ENCODE measurements around the gene PSORS1C2. TPM values are rescaled to one million over a fixed set of nuclear protein-coding genes. Genes with fewer than 3 reads are reported as not detected.

PSORS1C2 gene
- total and polyA plus RNA-seq, 12 donors, result not detected

DNA sequence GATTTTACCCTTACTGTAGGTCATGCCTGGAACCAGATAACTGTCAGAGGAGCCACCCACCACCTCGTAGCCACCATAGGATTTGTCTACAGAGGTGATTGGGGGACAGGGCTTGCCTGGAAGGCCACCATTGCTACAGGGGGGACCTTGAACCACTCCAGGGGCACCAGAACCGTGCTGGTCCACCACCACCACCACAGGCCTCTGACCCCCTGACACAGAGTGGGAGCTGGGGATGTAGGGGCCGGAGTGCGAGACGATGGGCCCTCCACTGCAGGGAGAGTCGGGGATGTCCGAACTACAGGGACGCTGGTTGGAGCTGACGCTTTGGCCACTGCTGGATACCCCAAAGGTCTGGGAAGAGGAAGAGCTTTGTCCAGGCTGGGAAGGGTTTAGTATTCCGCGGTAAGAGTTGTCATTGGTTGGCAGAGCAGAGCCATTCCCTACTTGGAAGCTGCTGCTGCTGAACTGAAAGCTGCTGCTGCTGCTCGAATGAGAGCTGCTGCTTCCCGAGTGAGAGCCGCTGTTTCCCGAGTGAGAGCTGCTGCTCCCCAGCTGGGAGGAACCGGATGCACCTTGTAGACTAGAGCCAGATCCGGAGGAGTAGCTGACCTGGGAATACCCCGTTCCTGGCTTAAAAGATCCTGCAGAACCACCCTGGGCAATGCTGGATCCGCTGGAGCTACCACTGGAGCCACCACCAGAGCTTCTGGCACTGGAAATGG lies 22.0 kb downstream of the PSORS1C2 start:
- intact Hi-C loops (cut with DNase I), result no loop called here
- no peaks in the 10 kb centered on the region for H3K9me3 ChIP-seq (replicated peaks in 1 of 3)
- H3K27me3 ChIP-seq, result no peaks in the 10 kb centered on the region
- H3K36me3 ChIP-seq (replicated peaks in 1 of 2), result no peaks in the 10 kb centered on the region
- H3K27ac ChIP-seq, result no peak overlapping the region
- WGBS, 4 donors, result 75 to 82% (median 78%) methylated on average over 16 to 19 of the region's 19 CpGs
- no peak for TF ChIP-seq POLR2A (IDR thresholded peaks at IDR 0.05)
- TF ChIP-seq, protein P1, sequence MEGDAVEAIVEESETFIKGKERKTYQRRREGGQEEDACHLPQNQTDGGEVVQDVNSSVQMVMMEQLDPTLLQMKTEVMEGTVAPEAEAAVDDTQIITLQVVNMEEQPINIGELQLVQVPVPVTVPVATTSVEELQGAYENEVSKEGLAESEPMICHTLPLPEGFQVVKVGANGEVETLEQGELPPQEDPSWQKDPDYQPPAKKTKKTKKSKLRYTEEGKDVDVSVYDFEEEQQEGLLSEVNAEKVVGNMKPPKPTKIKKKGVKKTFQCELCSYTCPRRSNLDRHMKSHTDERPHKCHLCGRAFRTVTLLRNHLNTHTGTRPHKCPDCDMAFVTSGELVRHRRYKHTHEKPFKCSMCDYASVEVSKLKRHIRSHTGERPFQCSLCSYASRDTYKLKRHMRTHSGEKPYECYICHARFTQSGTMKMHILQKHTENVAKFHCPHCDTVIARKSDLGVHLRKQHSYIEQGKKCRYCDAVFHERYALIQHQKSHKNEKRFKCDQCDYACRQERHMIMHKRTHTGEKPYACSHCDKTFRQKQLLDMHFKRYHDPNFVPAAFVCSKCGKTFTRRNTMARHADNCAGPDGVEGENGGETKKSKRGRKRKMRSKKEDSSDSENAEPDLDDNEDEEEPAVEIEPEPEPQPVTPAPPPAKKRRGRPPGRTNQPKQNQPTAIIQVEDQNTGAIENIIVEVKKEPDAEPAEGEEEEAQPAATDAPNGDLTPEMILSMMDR (IDR thresholded peaks at IDR 0.05), result no peak
- peak in 1 of 7 donors; percentile 7 for DNase-seq
- H3K4me3 ChIP-seq, result no peak overlapping the region
- no peaks in the 10 kb centered on the region for H3K4me1 ChIP-seq (replicated peaks in 1 of 2)

DNA sequence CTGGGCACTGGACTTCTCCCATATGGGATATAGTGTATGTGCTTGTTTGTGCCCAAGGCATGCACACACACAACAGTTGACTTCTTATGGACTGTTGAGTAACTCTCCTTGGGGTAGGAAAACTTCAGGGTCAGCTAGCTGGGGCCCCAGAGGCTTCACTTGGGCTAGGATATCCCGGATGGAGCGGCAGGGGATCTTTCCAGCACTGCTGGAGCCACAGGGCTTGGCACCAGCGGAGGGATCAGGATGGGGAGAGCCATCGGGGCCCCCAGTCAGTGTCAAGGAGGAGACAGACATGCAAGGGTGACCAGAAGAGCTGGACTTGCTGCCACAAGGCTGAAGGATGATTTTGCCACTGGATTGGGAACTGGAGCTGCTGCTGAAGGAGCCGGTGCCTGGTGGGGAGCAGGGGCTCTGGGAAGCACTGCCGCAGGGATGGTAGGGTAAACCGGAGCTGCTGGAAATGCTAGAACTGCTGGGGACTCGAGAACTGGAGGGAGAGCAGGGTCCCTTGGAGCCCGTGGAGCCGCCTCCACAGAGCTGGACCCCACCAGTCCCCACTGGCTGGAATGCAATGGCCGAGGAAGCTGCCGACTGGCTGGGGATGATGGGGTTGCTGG lies 22.8 kb downstream of the PSORS1C2 start:
- TF ChIP-seq, protein P1 (IDR thresholded peaks at IDR 0.05), result no peak
- TF ChIP-seq POLR2A (IDR thresholded peaks at IDR 0.05), result no peak
- no peak for DNase-seq
- Histone ChIP-seq H3K4me3 (no peak overlapping the region), H3K27me3 (no peaks in the 10 kb centered on the region), H3K4me1 (replicated peaks in 1 of 2) (no peaks in the 10 kb centered on the region), H3K9me3 (replicated peaks in 1 of 3) (no peaks in the 10 kb centered on the region), H3K27ac (no peak overlapping the region), H3K36me3 (replicated peaks in 1 of 2) (no peaks in the 10 kb centered on the region)
- WGBS, 4 donors, result 80 to 96% (median 91%) methylated on average over 6 to 12 of the region's 12 CpGs
- intact Hi-C loops (cut with DNase I), result no loop called here

DNA sequence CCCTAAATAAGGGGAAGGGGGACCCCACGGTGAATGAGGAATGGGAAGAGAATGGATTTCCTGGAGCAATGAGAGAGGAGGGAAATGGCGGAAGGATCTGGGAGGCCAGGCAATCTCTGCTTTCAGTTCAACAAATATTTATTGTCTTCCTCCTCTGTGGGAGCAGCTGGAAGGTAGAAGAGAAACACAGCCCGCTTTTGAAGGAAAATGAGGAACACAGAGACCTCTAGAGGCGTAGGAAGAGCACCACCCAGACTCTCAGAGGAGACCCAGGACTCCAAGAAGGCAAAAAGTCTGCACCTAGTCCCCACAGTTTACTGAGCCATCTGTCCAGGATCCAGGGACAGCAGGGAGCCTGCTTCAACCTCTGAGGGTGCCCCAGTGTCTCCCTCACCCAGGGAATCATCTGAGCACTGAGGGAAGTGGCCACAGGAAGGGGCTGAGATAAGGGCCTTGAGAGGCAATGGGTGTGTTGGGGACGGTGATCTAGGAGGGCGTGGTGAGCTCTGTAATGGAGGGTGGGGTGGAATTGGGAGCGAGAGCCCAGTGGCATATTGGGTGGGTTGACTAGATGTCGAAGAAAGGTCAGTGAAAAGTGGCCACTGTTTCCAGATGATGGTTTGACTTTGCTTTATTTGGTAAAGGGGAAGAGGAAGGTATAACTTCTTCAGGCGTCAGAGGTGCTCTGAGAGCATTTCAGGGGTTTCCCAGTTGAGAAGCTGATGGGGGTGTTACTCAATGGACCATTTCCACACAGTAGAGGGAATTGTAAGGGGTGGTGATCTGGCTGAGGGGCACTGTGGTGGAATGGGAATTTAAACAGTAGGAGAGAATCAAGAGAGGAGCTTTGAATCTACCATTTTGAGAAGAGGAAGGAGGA lies 23.7 kb downstream of the PSORS1C2 start:
- H3K4me1 ChIP-seq (replicated peaks in 1 of 2), result no peaks in the 10 kb centered on the region
- peak overlapping the region in 1 of 4 donors; percentile 31 for H3K4me3 ChIP-seq
- no peaks in the 10 kb centered on the region for H3K36me3 ChIP-seq (replicated peaks in 1 of 2)
- TF ChIP-seq, protein P1 (IDR thresholded peaks at IDR 0.05), result peak in 1 of 6 experiments; percentile 15
- no peak for TF ChIP-seq POLR2A (IDR thresholded peaks at IDR 0.05)
- 62 to 68% (median 63%) methylated on average over 9 of the region's 9 CpGs for WGBS, 4 donors
- H3K27me3 ChIP-seq, result peaks cover 4% of the 10 kb centered on the region
- H3K9me3 ChIP-seq (replicated peaks in 1 of 3), result no peaks in the 10 kb centered on the region
- peak in 1 of 7 donors; percentile 16 for DNase-seq
- H3K27ac ChIP-seq, result peak overlapping the region in 1 of 5 donors; percentile 68
- intact Hi-C loops (cut with DNase I), result no loop called here

DNA sequence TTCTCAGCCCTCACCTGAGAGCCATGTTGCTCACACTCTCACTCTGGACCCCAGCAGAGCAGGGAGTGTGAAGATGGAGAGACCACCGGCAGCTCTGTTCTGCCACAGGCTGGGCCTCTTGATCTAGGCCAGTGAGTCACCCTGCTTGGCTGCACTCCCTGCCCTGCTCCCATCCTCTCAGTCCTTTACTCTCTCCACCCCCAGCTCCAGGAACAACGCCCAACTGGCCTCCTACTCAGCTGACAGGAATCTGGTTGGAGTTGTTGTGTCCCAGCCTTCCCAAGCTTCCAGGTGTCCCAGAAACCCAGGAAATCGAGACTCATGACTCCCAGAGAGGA lies 24.4 kb downstream of the PSORS1C2 start, which contains the start of gene PSORS1C1:
TSS of gene PSORS1C1 (plus strand) at position 260 of the 338 bp plus-strand sequence. CDS start 14,833 bp downstream, outside the sequence.
- WGBS, 4 donors, result 17 to 21% (median 20%) methylated on average over 3 of the region's 3 CpGs
- H3K4me3 ChIP-seq, result peak within 1 kb of the TSS in 1 of 4 donors; percentile 31

More for the DNA sequence above, 24.4 kb downstream of the PSORS1C2 start, which contains the start of gene PSORS1C1:
- peak within 1 kb of the TSS in 1 of 5 donors; percentile 68 for H3K27ac ChIP-seq
- no peak for TF ChIP-seq POLR2A (IDR thresholded peaks at IDR 0.05)
- TF ChIP-seq, protein P1 (IDR thresholded peaks at IDR 0.05), result no peak
- peak; percentile 77 to 91 (median 88) for DNase-seq
- intact Hi-C loops (cut with DNase I), result no loop called here
- H3K9me3 ChIP-seq (replicated peaks in 1 of 3), result no peaks in the 10 kb centered on the region
- no peaks in the 10 kb centered on the region for H3K4me1 ChIP-seq (replicated peaks in 1 of 2)
- no peaks in the 10 kb centered on the region for H3K36me3 ChIP-seq (replicated peaks in 1 of 2)
- peaks cover 4% of the 10 kb centered on the region for H3K27me3 ChIP-seq
